ENCODE results near the gene BMF. TPM values are rescaled to one million over a fixed set of nuclear protein-coding genes. Genes with fewer than 3 reads are reported as not detected.
A peak's percentile ranks its signal among the peaks of the same experiment; 100 is the strongest.

BMF gene
- total RNA-seq, 1 experiment from 2014 or later = 13.2 TPM

GRCh38 chr15:40097968-40098476 lies 10.7 kb downstream of the BMF start:
- Histone ChIP-seq H2BK15ac (ENCODE audit: low read depth, low read length) (no peak overlapping the region), H3K56ac (ENCODE audit: insufficient read length, low read depth, low read length) (no peak overlapping the region), H3K23ac (ENCODE audit: insufficient read length, low read depth, low read length) (no peak overlapping the region), H2BK20ac (ENCODE audit: low read depth, low read length, poor library complexity, severe bottlenecking) (no peak overlapping the region), H4K91ac (ENCODE audit: insufficient read length, low read depth, low read length) (no peak overlapping the region), H2BK5ac (ENCODE audit: insufficient read length, low read length) (no peak overlapping the region), H2BK120ac (ENCODE audit: low read depth, low read length, poor library complexity, severe bottlenecking) (no peak overlapping the region), H3K4me1 (ENCODE audit: insufficient read depth, low read length) (peaks cover 18% of the 10 kb centered on the region; the same call in 1 of the 2 replicates), H4K8ac (replicated peaks; ENCODE audit: insufficient read length, low read depth, low read length) (no peak overlapping the region), H3K27me3 (ENCODE audit: insufficient read depth, low read length) (no peaks in the 10 kb centered on the region), H3K4ac (ENCODE audit: low read depth, low read length) (no peak overlapping the region), H3K27ac (ENCODE audit: insufficient read length, low read depth, low read length) (no peak overlapping the region), H3K4me2 (ENCODE audit: insufficient read depth, insufficient read length, low read length) (no peak overlapping the region), H3K9me3 (ENCODE audit: control insufficient read depth, low read depth, low read length) (no peaks in the 10 kb centered on the region), H4K5ac (ENCODE audit: insufficient read length, low read depth, low read length) (no peak overlapping the region), H3T11ph (ENCODE audit: low read length) (no peak overlapping the region), H3K79me2 (ENCODE audit: insufficient read depth, low read length) (no peaks in the 10 kb centered on the region), H2BK12ac (ENCODE audit: insufficient read length, low read depth, low read length) (no peak overlapping the region), H2AFZ (ENCODE audit: low read length) (no peak overlapping the region), H3K18ac (ENCODE audit: insufficient read length, low read depth, low read length) (no peak overlapping the region), H3K9ac (ENCODE audit: extremely low read depth, insufficient read length, low read length) (no peak overlapping the region), H3K79me1 (ENCODE audit: insufficient read depth, low read depth, low read length, poor library complexity, severe bottlenecking) (no peaks in the 10 kb centered on the region), H2AK5ac (ENCODE audit: insufficient read length, low read length) (no peak overlapping the region), H3K14ac (ENCODE audit: insufficient read depth, low read length) (no peak overlapping the region), H3K23me2 (ENCODE audit: insufficient read length, low read depth, low read length, poor library complexity, severe bottlenecking) (peaks cover 1% of the 10 kb centered on the region), H4K20me1 (ENCODE audit: control insufficient read depth, insufficient read depth, insufficient read length) (no peaks in the 10 kb centered on the region)
- Mint-ChIP-seq H3K4me3 (no peak overlapping the region; a peak in 1 of 5 replicates), H3K27ac (peak overlapping the region in 1 of 3 experiments; percentile 13; a peak in 2 of 7 replicates), H3K9me3 (no peaks in the 10 kb centered on the region), H3K4me1 (peaks cover 74 to 88% of the 10 kb centered on the region in 2 experiments), H3K36me3 (ENCODE audit: insufficient read depth in 1 of 3, low read depth in 3 of 3) (peaks cover 11 to 53% (median 14%) of the 10 kb centered on the region in 3 experiments), H3K27me3 (ENCODE audit: low read depth) (no peaks in the 10 kb centered on the region)
- no peak for DNase-seq
- no peak for TF ChIP-seq CTCF (conservative IDR thresholded peaks at IDR 0.05)
- WGBS (ENCODE audit: extremely low coverage, insufficient read length, low lambda C conversion rate) = no CpG with 5 or more reads among the region's 10 CpGs

All from H9 (cell line).